NCI-H1930 (cell line): Measurements from ENCODE around the gene PIK3R5.

Experiments used
- DNase-seq, 2 experiments: peaks; one replicate each; lab custom pipeline; 2025; lab: John Stamatoyannopoulos, UW

The PIK3R5 gene

GRCh38 chr17:8896641-8897635, 68.6 kb downstream of the PIK3R5 start:
- DNase-seq, result no peak

GRCh38 chr17:8896087-8896486, 69.4 kb downstream of the PIK3R5 start:
- DNase-seq, result no peak

- peak in 1 of 2 experiments; percentile 47 for DNase-seq
Measured at GRCh38 chr17:8894673-8895578, 70.6 kb downstream of the PIK3R5 start.

GRCh38 chr17:8894202-8894671, 71.3 kb downstream of the PIK3R5 start:
- no peak for DNase-seq

- DNase-seq, result no peak
Measured at GRCh38 chr17:8893621-8894201, 71.8 kb downstream of the PIK3R5 start.

GRCh38 chr17:8893059-8893458, 72.4 kb downstream of the PIK3R5 start:
- DNase-seq, result no peak

GRCh38 chr17:8892338-8892690, 73.2 kb downstream of the PIK3R5 start:
- DNase-seq, result no peak

- no peak for DNase-seq
Measured at GRCh38 chr17:8890671-8891070, 74.8 kb downstream of the PIK3R5 start.

- no peak for DNase-seq
Measured at GRCh38 chr17:8889458-8890210, 75.9 kb downstream of the PIK3R5 start.

- DNase-seq, result no peak
Measured at GRCh38 chr17:8888704-8889302, 76.7 kb downstream of the PIK3R5 start.

GRCh38 chr17:8887834-8888703, 77.4 kb downstream of the PIK3R5 start:
- no peak for DNase-seq

- DNase-seq, result no peak
Measured at GRCh38 chr17:8887301-8887700, 78.2 kb downstream of the PIK3R5 start.

GRCh38 chr17:8885967-8886684, 79.4 kb downstream of the PIK3R5 start:
- no peak for DNase-seq

GRCh38 chr17:8885163-8885966, 80.1 kb downstream of the PIK3R5 start:
- DNase-seq, result peak in 1 of 2 experiments; percentile 19

- DNase-seq, result no peak
Measured at GRCh38 chr17:8884336-8884990, 81.0 kb downstream of the PIK3R5 start.

GRCh38 chr17:8883353-8883752, 82.2 kb downstream of the PIK3R5 start:
- DNase-seq, result no peak

- no peak for DNase-seq
Measured at GRCh38 chr17:8881606-8882005, 83.9 kb downstream of the PIK3R5 start.

GRCh38 chr17:8880466-8880865, 85.0 kb downstream of the PIK3R5 start:
- no peak for DNase-seq
